GM12875 (cell line): ENCODE measurements around the gene IGFL1.
"Not testable (repeated sequence)": the region's sequence is repeated elsewhere in the genome, so short reads cannot be mapped to it uniquely, and the experiment has no call there.

Experiments used
- H3K4me3 ChIP-seq: one replicate; pipeline ENCODE4 v1.5.1; 2011; ENCODE audit warnings: low read depth, low read length, control low read depth
- CTCF ChIP-seq: IDR thresholded peaks from 2 replicates; pipeline ENCODE4 v1.5.1; 2011; ENCODE audit warnings: low read depth, mild to moderate bottlenecking, control low read depth, inconsistent platforms, low read length, moderate library complexity, borderline replicate concordance; ENCODE audit not compliant: insufficient read depth

Gene IGFL1

GRCh38 chr19:46210669-46211068, 18.9 kb upstream of the IGFL1 start:
- H3K4me3 ChIP-seq, result no peak overlapping the region
- no peak for TF ChIP-seq CTCF

- H3K4me3 ChIP-seq, result no peak overlapping the region
- no peak for TF ChIP-seq CTCF
Measured at GRCh38 chr19:46211201-46211881, 18.2 kb upstream of the IGFL1 start.

GRCh38 chr19:46212592-46212991, 16.9 kb upstream of the IGFL1 start:
- H3K4me3 ChIP-seq, result not testable (repeated sequence)

- H3K4me3 ChIP-seq, result no peak overlapping the region
- TF ChIP-seq CTCF, result no peak
Measured at GRCh38 chr19:46213156-46213555, 16.4 kb upstream of the IGFL1 start.

GRCh38 chr19:46213806-46214205, 15.7 kb upstream of the IGFL1 start:
- TF ChIP-seq CTCF, result no peak
- no peak overlapping the region for H3K4me3 ChIP-seq

GRCh38 chr19:46216612-46217011, 12.9 kb upstream of the IGFL1 start:
- H3K4me3 ChIP-seq, result no peak overlapping the region
- TF ChIP-seq CTCF, result no peak

- H3K4me3 ChIP-seq, result no peak overlapping the region
- TF ChIP-seq CTCF, result no peak
Measured at GRCh38 chr19:46217476-46217875, 12.1 kb upstream of the IGFL1 start.
